ENCODE data around the gene MAPK14. TPM values are rescaled to one million over a fixed set of nuclear protein-coding genes. Genes with fewer than 3 reads are reported as not detected.

Gene MAPK14
- total RNA-seq, 1 donor from 2014 or later = 27.3 TPM

DNA sequence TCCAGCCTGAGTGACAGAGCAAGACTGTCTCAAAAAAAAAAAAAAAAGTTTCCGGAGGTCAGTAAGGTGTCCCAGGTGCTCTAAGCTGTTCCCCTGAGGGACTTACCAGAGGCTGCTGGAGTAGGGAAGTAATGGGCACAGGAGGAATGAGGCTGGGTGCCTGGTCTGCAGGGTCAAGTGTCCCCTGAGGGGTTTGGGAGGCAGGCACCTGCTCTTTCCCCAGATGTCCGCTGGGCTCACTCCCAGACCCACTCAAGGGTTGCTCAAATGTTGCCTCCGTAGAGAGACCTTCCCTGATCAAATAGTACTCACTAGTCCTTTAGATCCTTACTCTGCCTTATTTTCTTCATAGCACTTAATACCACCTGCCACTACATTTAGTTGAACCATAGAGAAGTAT is 97.3 kb downstream of the MAPK14 start:
- TF ChIP-seq CTCF (conservative IDR thresholded peaks at IDR 0.05; ENCODE audit: low read depth, low read length) = no peak
- no peak for DNase-seq (ENCODE audit: low read depth)
- no peak overlapping the region for H3K4me3 ChIP-seq (ENCODE audit: low read depth, low read length)

GRCh38 chr6:36125575-36125974 is 98.0 kb downstream of the MAPK14 start:
- TF ChIP-seq CTCF (conservative IDR thresholded peaks at IDR 0.05; ENCODE audit: low read depth, low read length) = no peak
- DNase-seq (ENCODE audit: low read depth) = no peak

GRCh38 chr6:36126121-36126520 is 98.5 kb downstream of the MAPK14 start:
- DNase-seq (ENCODE audit: low read depth) = no peak
- H3K4me3 ChIP-seq (ENCODE audit: low read depth, low read length) = no peak overlapping the region
- no peak for TF ChIP-seq CTCF (conservative IDR thresholded peaks at IDR 0.05; ENCODE audit: low read depth, low read length)

More at GRCh38 chr6:36125575-36125974, 98.0 kb downstream of the MAPK14 start:
- no peak overlapping the region for H3K4me3 ChIP-seq (ENCODE audit: low read depth, low read length)

- no peak for TF ChIP-seq CTCF (conservative IDR thresholded peaks at IDR 0.05; ENCODE audit: low read depth, low read length)
- no peak for DNase-seq (ENCODE audit: low read depth)
- H3K4me3 ChIP-seq (ENCODE audit: low read depth, low read length) = no peak overlapping the region
Observed at GRCh38 chr6:36126553-36127458, 99.2 kb downstream of the MAPK14 start.

DNA sequence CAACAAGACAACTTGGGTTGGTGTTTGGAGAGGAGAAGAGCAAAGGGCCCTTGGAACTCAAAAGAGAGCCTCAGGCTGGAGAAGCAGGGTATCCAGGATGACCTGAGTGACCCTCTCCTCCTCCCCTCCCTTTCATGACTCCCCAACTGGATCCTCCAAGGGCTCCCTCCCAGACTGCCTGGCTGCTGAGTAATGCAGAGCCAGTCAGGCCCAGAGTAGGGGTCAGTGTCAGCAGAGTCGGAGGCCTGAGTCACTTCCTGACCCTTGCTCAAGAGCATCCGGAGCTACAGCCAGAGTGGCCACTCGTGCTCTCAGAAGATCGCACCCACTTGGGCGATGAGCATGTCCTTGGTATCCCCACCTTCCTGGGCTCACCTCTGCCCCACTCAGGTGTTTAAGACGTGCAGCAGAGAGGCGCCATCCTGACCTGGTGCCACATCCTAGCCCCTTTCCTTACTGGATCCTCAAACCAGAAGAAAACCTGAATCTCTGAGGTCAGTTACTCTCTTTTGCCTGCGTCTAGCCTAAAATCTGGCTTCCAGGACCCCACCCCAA is 99.9 kb downstream of the MAPK14 start:
- DNase-seq (ENCODE audit: low read depth) = no peak
- no peak for TF ChIP-seq CTCF (conservative IDR thresholded peaks at IDR 0.05; ENCODE audit: low read depth, low read length)
- H3K4me3 ChIP-seq (ENCODE audit: low read depth, low read length) = peak overlapping the region; percentile 17

- TF ChIP-seq CTCF (conservative IDR thresholded peaks at IDR 0.05; ENCODE audit: low read depth, low read length) = no peak
- DNase-seq (ENCODE audit: low read depth) = no peak
- peak overlapping the region; percentile 17 for H3K4me3 ChIP-seq (ENCODE audit: low read depth, low read length)
Observed at GRCh38 chr6:36128073-36128472, 100.5 kb downstream of the MAPK14 start.
